Kidney glomerular epithelial cell (primary cell): ENCODE data around the gene IGFBP4.
A peak's percentile ranks its signal among the peaks of the same experiment; 100 is the strongest.

ENCODE experiments used
- DNase-seq: peaks from one replicate; lab custom pipeline; 2025; lab: John Stamatoyannopoulos, UW

IGFBP4 gene

DNA sequence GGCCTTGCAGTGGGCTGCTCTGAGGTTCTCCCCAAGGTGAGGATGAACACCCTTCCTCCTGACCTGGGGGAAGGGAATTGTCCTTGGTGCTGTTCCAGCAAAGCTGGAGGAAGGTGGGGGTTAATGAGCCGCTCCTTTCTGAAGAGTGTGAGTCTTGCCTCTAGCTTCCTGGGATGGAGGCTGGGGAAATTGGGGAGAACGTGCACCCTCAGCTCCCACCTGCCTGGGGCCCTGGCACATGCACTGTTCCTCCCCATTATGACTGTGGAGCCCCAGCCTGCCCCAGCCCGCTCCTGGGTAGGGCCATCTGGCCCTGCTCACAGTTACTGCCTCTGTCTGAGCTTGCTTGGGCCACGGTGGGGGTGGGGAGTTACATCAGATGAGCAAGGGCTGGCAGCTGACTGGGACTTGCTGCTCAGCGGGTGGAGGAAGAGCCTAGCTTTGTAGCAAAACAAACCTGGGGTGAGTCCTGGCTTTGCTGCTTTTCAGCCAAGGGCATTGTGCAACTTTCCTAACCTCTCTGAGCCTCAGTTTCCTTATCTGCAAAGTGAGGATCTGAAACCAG, 47.1 kb downstream of the IGFBP4 start:
- DNase-seq: peak; percentile 61

DNA sequence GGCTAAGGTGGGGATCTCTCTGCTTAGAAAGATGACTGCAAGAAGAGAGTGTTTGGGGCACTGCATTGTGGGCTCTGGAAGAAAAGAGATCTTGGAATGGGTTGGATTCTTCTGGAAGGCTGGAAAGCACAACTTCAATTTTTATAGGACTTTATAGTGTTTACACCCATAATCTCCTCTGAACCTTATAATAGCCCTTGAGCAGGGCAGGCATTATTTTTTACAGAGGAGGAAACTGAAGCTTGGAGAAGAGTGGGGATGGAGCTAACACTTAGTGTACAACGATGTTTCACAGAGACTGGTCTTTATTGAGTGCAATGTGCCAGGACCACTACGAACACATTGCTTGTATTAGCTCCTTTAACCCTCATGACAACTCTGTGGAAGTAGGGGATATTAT, 47.7 kb downstream of the IGFBP4 start:
- no peak for DNase-seq

GRCh38 chr17:40491486-40491885, 48.2 kb downstream of the IGFBP4 start:
- no peak for DNase-seq

GRCh38 chr17:40493697-40494096, 50.4 kb downstream of the IGFBP4 start:
- DNase-seq: no peak

DNA sequence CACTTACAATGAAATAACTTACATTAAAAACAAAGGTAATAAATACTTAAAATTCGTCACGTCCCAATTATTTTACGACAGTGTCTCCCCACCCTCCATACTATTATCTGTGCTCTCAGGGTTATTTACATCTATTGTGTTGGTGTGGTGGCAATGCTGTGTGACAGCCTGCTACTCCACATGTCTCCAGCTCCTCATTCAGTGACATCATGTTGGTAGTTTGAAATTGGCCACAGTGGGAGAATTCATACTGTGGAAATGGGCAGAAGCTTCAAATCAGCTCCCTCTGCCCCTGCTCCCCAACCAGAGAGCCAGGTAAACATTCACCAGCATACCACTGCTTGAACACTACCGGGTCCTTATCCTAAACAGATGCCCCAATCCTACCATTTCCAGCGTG, 51.9 kb downstream of the IGFBP4 start:
- DNase-seq: no peak

- no peak for DNase-seq
Observed at GRCh38 chr17:40496170-40496569, 52.9 kb downstream of the IGFBP4 start.

DNA sequence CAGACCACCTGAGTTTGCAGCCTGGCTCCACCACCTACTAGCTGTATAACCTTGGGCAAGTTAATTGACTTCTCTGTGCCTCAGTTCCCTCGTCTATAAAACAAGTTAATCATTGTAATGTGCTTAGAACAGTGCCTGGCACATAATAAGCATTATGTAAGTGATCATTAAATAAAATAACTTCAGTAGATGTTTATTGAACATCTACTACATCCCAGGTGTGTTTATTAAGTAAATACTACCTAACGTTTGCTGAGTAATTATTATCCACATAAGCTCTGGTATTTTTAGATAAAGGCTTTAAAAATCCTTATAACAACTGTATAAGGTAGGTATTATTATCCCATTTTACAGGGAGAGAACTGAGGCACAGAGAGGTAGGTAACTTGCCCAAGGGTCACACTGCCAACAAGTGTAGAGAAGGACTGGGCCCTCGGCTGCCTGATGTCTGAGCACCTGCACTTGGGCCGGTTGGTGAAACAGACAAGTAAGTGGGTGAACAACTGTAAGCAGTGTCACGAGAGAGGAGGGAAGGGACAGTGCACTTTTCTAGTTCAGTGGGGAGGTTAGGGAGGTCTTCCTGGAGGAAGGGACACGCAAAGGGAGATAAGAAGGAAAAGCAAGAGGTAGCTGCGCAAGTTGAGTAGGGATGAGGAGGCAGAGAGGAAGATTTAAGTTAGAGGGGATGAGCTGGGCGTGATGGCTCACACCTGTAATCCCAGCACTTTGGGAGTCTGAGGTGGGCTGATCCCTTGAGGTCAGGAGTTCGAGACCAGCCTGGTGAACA, 53.6 kb downstream of the IGFBP4 start:
- no peak for DNase-seq

DNA sequence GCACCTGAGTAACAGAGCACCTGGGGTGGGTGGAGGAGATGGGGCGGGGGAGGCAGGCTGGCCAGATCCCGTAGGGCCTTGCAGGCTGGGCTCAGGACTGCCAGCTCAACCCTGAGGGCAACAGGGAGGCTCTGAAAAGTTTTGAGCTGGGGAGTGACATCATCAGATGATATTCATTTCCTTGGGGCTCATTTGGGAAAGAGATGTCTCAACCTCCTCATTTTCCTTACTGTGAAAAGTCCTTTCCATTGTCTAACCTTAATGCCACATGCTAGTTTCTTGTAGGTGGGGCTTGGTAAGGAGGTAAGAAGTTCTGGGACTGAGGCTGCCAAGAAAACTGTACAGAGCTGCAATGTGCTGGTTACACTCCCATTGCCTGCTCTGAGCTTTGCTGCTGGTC, 54.4 kb downstream of the IGFBP4 start:
- no peak for DNase-seq

GRCh38 chr17:40498281-40499084, 55.2 kb downstream of the IGFBP4 start:
- peak; percentile 31 for DNase-seq

DNA sequence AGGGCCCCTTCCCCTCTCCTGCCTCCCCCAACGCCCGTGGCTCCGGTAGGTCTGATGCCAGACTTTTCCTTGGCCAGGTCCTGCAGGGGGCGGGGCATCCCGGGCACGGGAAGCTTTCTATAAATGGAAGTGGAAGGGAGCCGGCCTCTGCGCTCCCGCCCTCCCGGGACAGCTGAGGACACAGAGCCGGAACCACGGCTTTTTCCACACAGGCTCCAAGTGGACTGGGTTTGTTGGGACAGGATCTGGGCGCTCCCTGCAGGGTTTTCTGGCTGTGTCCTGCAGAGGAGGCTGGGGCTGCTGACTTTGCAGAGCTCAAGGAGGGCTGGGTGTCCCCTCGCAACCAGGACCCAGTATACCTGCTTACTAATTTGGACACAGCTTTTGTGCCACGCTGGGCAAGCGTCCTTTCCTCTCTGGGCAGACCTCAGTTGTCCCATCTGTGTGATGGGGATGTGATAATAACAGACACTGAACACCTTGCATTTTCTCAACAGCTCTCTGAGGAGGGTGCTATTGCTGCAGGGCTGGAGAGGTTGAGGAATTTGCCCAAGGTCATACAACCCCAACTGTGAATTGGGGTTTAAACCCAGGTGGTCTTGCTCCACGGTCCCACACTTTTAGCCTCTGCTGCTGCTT, 56.4 kb downstream of the IGFBP4 start:
- DNase-seq: peak; percentile 58

DNA sequence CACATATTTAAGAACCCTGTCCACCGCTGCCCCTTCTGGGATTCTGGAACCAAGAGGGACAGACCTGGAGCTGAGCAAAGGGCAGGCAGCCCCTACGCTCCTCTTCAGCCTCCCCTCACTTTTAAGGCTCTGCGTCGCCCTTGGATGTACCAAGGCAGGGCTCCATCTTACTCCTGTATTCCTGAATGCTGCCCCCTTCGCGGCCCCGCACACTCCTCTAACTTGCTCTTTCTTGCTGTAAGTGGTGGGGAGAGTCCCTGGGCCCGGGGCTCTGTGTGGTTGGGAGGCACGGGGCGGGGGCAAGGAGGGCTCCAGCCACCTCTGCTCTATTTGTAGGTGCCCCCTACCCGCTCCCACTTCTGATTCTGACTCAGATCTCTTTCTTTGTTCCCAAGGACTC, 56.9 kb downstream of the IGFBP4 start:
- no peak for DNase-seq

GRCh38 chr17:40500709-40501108, 57.5 kb downstream of the IGFBP4 start:
- DNase-seq: no peak

- no peak for DNase-seq
Observed at GRCh38 chr17:40501499-40501911, 58.3 kb downstream of the IGFBP4 start, which contains the start of gene TNS4. TSS of gene TNS4 (minus strand) at chr17:40501623. CDS start at chr17:40496425, 5,198 bp downstream.

DNA sequence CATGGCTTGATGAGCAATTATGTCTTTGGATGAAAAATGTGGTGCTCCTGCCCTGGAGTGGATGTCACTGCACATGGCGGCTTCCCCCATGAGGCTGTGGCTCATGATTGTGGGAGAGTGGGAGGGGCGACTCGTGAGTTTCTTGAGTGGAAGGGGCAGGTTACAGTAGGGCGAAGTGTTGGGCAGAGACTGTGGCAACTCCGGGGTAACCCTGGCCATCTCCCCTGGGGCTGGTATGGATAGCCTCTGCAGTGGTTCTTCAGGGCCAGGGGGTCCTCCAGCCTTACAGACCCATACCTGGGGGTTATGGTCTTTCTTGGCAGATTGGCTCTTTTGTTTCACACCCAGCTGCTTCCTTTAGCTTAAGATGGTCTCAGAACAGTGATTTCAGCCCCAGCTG, 59.5 kb downstream of the IGFBP4 start:
- no peak for DNase-seq

DNA sequence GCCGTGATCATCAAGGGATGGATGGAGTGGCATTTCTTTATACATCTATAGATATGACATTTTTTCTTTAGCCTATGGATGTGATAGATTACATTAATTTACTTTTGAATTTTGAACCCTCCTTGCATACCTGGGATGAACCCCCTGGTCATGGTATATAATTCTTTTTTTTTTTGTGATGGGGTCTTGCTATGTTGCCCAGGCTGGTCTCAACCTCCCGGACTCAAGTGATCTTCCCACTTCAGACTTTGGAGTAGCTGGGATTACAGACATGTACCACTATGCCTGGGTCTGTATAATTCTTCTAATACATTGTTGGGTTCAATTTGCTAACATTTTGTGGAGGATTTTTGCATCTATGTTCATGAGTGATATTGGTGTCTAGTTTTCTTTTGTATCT, 59.9 kb downstream of the IGFBP4 start:
- no peak for DNase-seq

DNA sequence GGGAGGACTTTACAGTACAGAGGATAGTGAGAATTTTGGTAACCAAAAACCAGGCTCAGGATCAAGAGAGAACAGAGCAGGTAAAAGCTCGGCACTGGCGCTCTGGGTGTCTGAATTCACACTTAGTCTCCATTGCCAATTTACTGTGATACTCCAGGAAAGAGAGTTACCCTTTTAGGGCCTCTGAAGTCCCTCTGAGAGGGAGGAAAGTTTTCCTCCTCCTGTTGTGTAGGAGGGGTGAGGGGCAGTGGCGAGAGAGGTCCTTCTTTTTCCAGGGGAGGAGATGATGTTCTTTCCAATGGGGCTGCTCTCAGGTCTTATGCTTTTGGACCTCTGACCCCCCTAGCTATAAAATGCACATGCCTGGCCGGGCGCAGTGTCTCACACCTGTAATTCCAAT, 63.5 kb downstream of the IGFBP4 start:
- DNase-seq: no peak
